ENCODE results near the gene ARHGAP11A.
"Not testable (repeated sequence)": the region's sequence is repeated elsewhere in the genome, so short reads cannot be mapped to it uniquely, and the experiment has no call there.

ARHGAP11A gene

GRCh38 chr15:32615051-32615870, at the start of gene ARHGAP11A:
Gene ARHGAP11A (plus strand): TSS chr15:32615504. CDS start chr15:32616212, 708 bp downstream.
- peak; percentile 76 to 79 for DNase-seq

GRCh38 chr15:32568988-32569387, 46.3 kb upstream of the ARHGAP11A start:
- DNase-seq: not testable (repeated sequence)

GRCh38 chr15:32578482-32578881, 36.8 kb upstream of the ARHGAP11A start:
- DNase-seq: not testable (repeated sequence)

- not testable (repeated sequence) for DNase-seq
These were observed 29.5 kb upstream of the ARHGAP11A start for GRCh38 chr15:32585844-32586243.

GRCh38 chr15:32593151-32593550, 22.2 kb upstream of the ARHGAP11A start, which contains the start of gene GOLGA8N:
Gene GOLGA8N (plus strand): TSS chr15:32593456.
- DNase-seq: not testable (repeated sequence)

- DNase-seq: not testable (repeated sequence)
These were observed 5.8 kb upstream of the ARHGAP11A start for GRCh38 chr15:32609518-32609917.

- DNase-seq: not testable (repeated sequence)
These were observed 4.6 kb upstream of the ARHGAP11A start for GRCh38 chr15:32610719-32611118.

- DNase-seq: not testable (repeated sequence)
These were observed 623 bp upstream of the ARHGAP11A start for GRCh38 chr15:32614712-32615050.

- DNase-seq: not testable (repeated sequence)
These were observed 645 bp downstream of the ARHGAP11A start for GRCh38 chr15:32615871-32616426.

- DNase-seq: no peak
These were observed 21.1 kb downstream of the ARHGAP11A start for GRCh38 chr15:32636410-32636809.

GRCh38 chr15:32636908-32637567, 21.7 kb downstream of the ARHGAP11A start:
- DNase-seq: no peak

- DNase-seq: no peak
These were observed 22.4 kb downstream of the ARHGAP11A start for GRCh38 chr15:32637704-32638103.

- DNase-seq: no peak
These were observed 26.3 kb downstream of the ARHGAP11A start, which contains the start of gene SCG5 for GRCh38 chr15:32641517-32642059. Gene SCG5 (plus strand): TSS chr15:32641710. CDS start chr15:32643593, 1,883 bp downstream.

- no peak for DNase-seq
These were observed 27.5 kb downstream of the ARHGAP11A start for GRCh38 chr15:32642667-32643435.

GRCh38 chr15:32643907-32644445, 28.7 kb downstream of the ARHGAP11A start:
- DNase-seq: no peak

- no peak for DNase-seq
These were observed 31.0 kb downstream of the ARHGAP11A start for GRCh38 chr15:32646291-32646690.

GRCh38 chr15:32649342-32649741, 34.0 kb downstream of the ARHGAP11A start:
- DNase-seq: no peak

- peak; percentile 15 to 19 for DNase-seq
These were observed 36.0 kb downstream of the ARHGAP11A start for GRCh38 chr15:32651229-32651837.

- DNase-seq: no peak
These were observed 36.9 kb downstream of the ARHGAP11A start for GRCh38 chr15:32652178-32652577.

GRCh38 chr15:32656091-32656490, 40.8 kb downstream of the ARHGAP11A start:
- no peak for DNase-seq

- DNase-seq: no peak
These were observed 41.2 kb downstream of the ARHGAP11A start for GRCh38 chr15:32656496-32656895.

Measured in activated CD4-positive, alpha-beta T cell treated with anti-CD3 and anti-CD28 coated beads, Interleukin-2, amount 50 U/mL, for 4 hours (primary cell).